Brain (organoid and tissue), 1 donor: ENCODE measurements around the gene ZNF695. TPM values are rescaled to one million over a fixed set of nuclear protein-coding genes. Genes with fewer than 3 reads are reported as not detected.

Experiments
- polyA plus RNA-seq: library from polyadenylated mRNA; stranded (reverse); fragments of 350-450 nt; fragmentation: Illumina TruSeq; extraction: RNeasy Lipid Tissue Mini Kit (QIAGEN cat#74804); gene quantifications from one replicate; pipeline ENCODE4 v1.2.3, GENCODE V29; 2015; ENCODE audit warnings: low read depth, low replicate concordance; ENCODE audit not compliant: insufficient read depth

The ZNF695 gene
- polyA plus RNA-seq, 1 donor from 2014 or later: 2.4 TPM

Other genes with a start within 250 kb of the ZNF695 start
- 6.7 TPM for gene AHCTF1, start 76.1 kb downstream of the ZNF695 start, polyA plus RNA-seq
- 3.8 TPM for gene ZNF670, start 70.8 kb upstream of the ZNF695 start, polyA plus RNA-seq
- gene ZNF669, start 96.3 kb upstream of the ZNF695 start, polyA plus RNA-seq: 10.7 TPM
- gene ZNF124, start 164.0 kb upstream of the ZNF695 start, polyA plus RNA-seq: 5.1 TPM
- gene VN1R5, start 248.0 kb upstream of the ZNF695 start, polyA plus RNA-seq: not detected